ENCODE measurements around the gene COTL1. TPM values are rescaled to one million over a fixed set of nuclear protein-coding genes. Genes with fewer than 3 reads are reported as not detected.
A peak's percentile ranks its signal among the peaks of the same experiment; 100 is the strongest.

COTL1 gene
- total RNA-seq, 2 experiments from 2014 or later = 179 to 181 TPM

DNA sequence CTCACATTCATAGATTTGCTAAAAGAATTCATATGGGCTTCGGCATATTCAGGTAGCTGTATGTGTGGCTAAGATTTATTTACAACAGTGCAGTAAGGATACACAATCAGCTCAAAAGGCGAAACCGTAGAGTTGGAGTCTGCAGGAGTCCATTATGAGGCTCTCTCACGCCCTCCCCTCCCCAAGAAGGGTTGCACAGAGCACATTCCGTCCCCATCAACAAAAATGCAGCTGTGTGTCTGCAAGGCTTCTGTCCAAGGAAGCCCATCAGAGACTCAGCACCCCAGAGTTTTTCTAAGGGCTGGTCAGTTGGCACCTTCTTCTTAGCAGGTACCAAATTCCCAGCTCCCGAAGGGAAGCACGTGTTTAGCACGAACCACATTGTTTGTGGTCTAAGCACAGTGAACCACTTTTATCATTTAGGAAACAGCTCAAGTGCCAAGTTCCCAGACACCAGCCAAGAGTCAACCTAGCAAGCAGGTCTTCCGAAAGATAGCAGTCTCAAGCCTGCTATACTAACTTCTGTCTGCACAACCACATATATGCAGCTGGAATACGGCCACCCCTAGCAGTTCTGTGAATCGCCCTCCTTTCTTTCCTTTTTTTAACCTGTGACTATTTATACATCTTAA is 84.9 kb downstream of the COTL1 start:
- no peak overlapping the region for H3K27ac ChIP-seq (ENCODE audit: low read depth in 1 of 2, low read length in 2 of 2)
- TF ChIP-seq, protein P1, sequence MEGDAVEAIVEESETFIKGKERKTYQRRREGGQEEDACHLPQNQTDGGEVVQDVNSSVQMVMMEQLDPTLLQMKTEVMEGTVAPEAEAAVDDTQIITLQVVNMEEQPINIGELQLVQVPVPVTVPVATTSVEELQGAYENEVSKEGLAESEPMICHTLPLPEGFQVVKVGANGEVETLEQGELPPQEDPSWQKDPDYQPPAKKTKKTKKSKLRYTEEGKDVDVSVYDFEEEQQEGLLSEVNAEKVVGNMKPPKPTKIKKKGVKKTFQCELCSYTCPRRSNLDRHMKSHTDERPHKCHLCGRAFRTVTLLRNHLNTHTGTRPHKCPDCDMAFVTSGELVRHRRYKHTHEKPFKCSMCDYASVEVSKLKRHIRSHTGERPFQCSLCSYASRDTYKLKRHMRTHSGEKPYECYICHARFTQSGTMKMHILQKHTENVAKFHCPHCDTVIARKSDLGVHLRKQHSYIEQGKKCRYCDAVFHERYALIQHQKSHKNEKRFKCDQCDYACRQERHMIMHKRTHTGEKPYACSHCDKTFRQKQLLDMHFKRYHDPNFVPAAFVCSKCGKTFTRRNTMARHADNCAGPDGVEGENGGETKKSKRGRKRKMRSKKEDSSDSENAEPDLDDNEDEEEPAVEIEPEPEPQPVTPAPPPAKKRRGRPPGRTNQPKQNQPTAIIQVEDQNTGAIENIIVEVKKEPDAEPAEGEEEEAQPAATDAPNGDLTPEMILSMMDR (IDR thresholded peaks at IDR 0.05) = no peak
- H3K9me3 ChIP-seq (ENCODE audit: control insufficient read depth in 1 of 2, insufficient read depth in 1 of 2, low read length in 2 of 2) = peaks cover 0 to 8% of the 10 kb centered on the region in 2 experiments
- intact Hi-C loops (cut with DNase I, micrococcal nuclease) = no loop called here
- H3K4me1 Mint-ChIP-seq (ENCODE audit: low read depth) = no peaks in the 10 kb centered on the region
- no peak overlapping the region for H3K4me3 Mint-ChIP-seq
- H3K9me3 Mint-ChIP-seq = peaks cover 2% of the 10 kb centered on the region
- no peaks in the 10 kb centered on the region for H3K27me3 ChIP-seq (ENCODE audit: control insufficient read depth in 1 of 2, insufficient read depth in 2 of 2, low read length in 2 of 2)
- DNase-seq (no peak), ATAC-seq (ENCODE audit: poor library complexity) (no peak)
- H3K27me3 Mint-ChIP-seq = no peaks in the 10 kb centered on the region
- no peak overlapping the region for H3K27ac Mint-ChIP-seq
- ChIA-PET CTCF (interaction anchor here (0.6 to 1.4 kb wide), 2 partner anchors 22 to 27 kb away, joined by 3 to 4 read pairs; no protein-coding TSS in a partner anchor), POLR2A (interaction anchor here (1.6 kb wide), 1 partner anchor 90 kb away, joined by 3 read pairs; no protein-coding TSS in a partner anchor)
- H3K4me3 ChIP-seq (ENCODE audit: low read length) = no peak overlapping the region
- H3K36me3 ChIP-seq (ENCODE audit: insufficient read depth, low read length) = no peaks in the 10 kb centered on the region
- no peaks in the 10 kb centered on the region for H3K36me3 Mint-ChIP-seq (ENCODE audit: low read depth)
- H3K4me1 ChIP-seq (ENCODE audit: insufficient read depth, low read length) = peaks cover 11% of the 10 kb centered on the region

- Histone ChIP-seq H3K4me1 (ENCODE audit: insufficient read depth, low read length) (peaks cover 8% of the 10 kb centered on the region), H3K27me3 (ENCODE audit: control insufficient read depth in 1 of 2, insufficient read depth in 2 of 2, low read length in 2 of 2) (no peaks in the 10 kb centered on the region), H3K36me3 (ENCODE audit: insufficient read depth, low read length) (no peaks in the 10 kb centered on the region), H3K27ac (ENCODE audit: low read depth in 1 of 2, low read length in 2 of 2) (no peak overlapping the region), H3K4me3 (ENCODE audit: low read length) (no peak overlapping the region), H3K9me3 (ENCODE audit: control insufficient read depth in 1 of 2, insufficient read depth in 1 of 2, low read length in 2 of 2) (peaks cover 0 to 8% of the 10 kb centered on the region in 2 experiments)
- TF ChIP-seq, protein P1 (IDR thresholded peaks at IDR 0.05) = no peak
- Mint-ChIP-seq H3K27ac (no peak overlapping the region), H3K27me3 (no peaks in the 10 kb centered on the region), H3K4me3 (no peak overlapping the region), H3K9me3 (peaks cover 2% of the 10 kb centered on the region), H3K36me3 (ENCODE audit: low read depth) (no peaks in the 10 kb centered on the region), H3K4me1 (ENCODE audit: low read depth) (no peaks in the 10 kb centered on the region)
- ChIA-PET POLR2A (interaction anchor here (1.6 kb wide), 1 partner anchor 91 kb away, joined by 3 read pairs; no protein-coding TSS in a partner anchor), CTCF (interaction anchor here (1.4 kb wide), 1 partner anchor 26 kb away, joined by 4 read pairs; no protein-coding TSS in a partner anchor)
- intact Hi-C loops (cut with DNase I, micrococcal nuclease) = no loop called here
- ATAC-seq (ENCODE audit: poor library complexity) (no peak), DNase-seq (peak in 1 of 14 experiments; percentile 55)
These were observed 85.6 kb downstream of the COTL1 start for GRCh38 chr16:84532291-84532724.

DNA sequence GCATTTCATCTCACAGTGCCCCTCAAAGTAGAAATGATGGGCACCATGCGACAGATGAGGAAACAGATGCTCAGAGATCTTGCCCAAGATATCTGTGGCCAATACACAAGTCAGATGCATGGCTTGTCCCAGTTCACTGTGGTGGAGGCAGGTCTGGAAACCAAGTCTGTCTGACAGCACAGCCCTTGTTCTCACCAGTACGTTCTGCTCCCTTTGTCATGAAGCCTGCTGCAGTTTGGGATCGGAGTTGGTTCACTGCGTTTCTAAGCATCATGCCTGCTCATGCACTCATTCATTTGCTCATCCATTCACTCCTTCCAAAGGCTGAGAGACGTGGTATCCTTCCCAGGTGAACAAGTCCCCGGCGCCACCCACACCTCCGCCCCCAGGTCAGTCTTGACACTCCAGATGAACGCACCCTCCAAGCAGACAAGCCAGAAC is 86.2 kb downstream of the COTL1 start:
- Histone ChIP-seq H3K27ac (ENCODE audit: low read depth in 1 of 2, low read length in 2 of 2) (no peak overlapping the region), H3K4me1 (ENCODE audit: insufficient read depth, low read length) (peaks cover 8% of the 10 kb centered on the region), H3K27me3 (ENCODE audit: control insufficient read depth in 1 of 2, insufficient read depth in 2 of 2, low read length in 2 of 2) (no peaks in the 10 kb centered on the region), H3K9me3 (ENCODE audit: control insufficient read depth in 1 of 2, insufficient read depth in 1 of 2, low read length in 2 of 2) (peaks cover 0 to 8% of the 10 kb centered on the region in 2 experiments), H3K36me3 (ENCODE audit: insufficient read depth, low read length) (no peaks in the 10 kb centered on the region), H3K4me3 (ENCODE audit: low read length) (no peak overlapping the region)
- peaks cover 2% of the 10 kb centered on the region for H3K9me3 Mint-ChIP-seq
- DNase-seq (no peak), ATAC-seq (ENCODE audit: poor library complexity) (no peak)
- H3K4me3 Mint-ChIP-seq = no peak overlapping the region
- ChIA-PET POLR2A (no interaction called here), CTCF (interaction anchor here (1.4 kb wide), 1 partner anchor 25 kb away, joined by 4 read pairs; no protein-coding TSS in a partner anchor)
- no peak overlapping the region for H3K27ac Mint-ChIP-seq
- TF ChIP-seq, protein P1 (IDR thresholded peaks at IDR 0.05) = no peak
- H3K27me3 Mint-ChIP-seq = no peaks in the 10 kb centered on the region
- H3K36me3 Mint-ChIP-seq (ENCODE audit: low read depth) = no peaks in the 10 kb centered on the region
- intact Hi-C loops (cut with DNase I, micrococcal nuclease) = no loop called here
- H3K4me1 Mint-ChIP-seq (ENCODE audit: low read depth) = no peaks in the 10 kb centered on the region

Measured in CD4-positive, alpha-beta T cell (primary cell).